ENCODE data around the gene C2orf68. TPM values are rescaled to one million over a fixed set of nuclear protein-coding genes. Genes with fewer than 3 reads are reported as not detected.
"Not testable (repeated sequence)": the region's sequence is repeated elsewhere in the genome, so short reads cannot be mapped to it uniquely, and the experiment has no call there.

C2orf68 gene
- polyA plus RNA-seq, 3 donors = 50.1 to 55.1 (median 51.5) TPM

GRCh38 chr2:85635011-85635410 lies 23.1 kb upstream of the C2orf68 start:
- no peak for DNase-seq (ENCODE audit: low read depth in 3 of 3, low spot score in 2 of 3)

GRCh38 chr2:85631316-85631715 lies 19.4 kb upstream of the C2orf68 start:
- DNase-seq (ENCODE audit: low read depth in 3 of 3, low spot score in 2 of 3) = no peak

- no peak for DNase-seq (ENCODE audit: low read depth in 3 of 3, low spot score in 2 of 3)
These were observed 16.8 kb upstream of the C2orf68 start for GRCh38 chr2:85628658-85629057.

- no peak for DNase-seq (ENCODE audit: low read depth in 3 of 3, low spot score in 2 of 3)
These were observed 12.1 kb upstream of the C2orf68 start for GRCh38 chr2:85623991-85624390.

GRCh38 chr2:85621338-85621737 lies 9.5 kb upstream of the C2orf68 start:
- no peak for DNase-seq (ENCODE audit: low read depth in 3 of 3, low spot score in 2 of 3)

- no peak for DNase-seq (ENCODE audit: low read depth in 3 of 3, low spot score in 2 of 3)
These were observed 7.8 kb upstream of the C2orf68 start for GRCh38 chr2:85619617-85620016.

GRCh38 chr2:85617723-85618122 lies 5.9 kb upstream of the C2orf68 start:
- not testable (repeated sequence) for DNase-seq (ENCODE audit: low read depth in 3 of 3, low spot score in 2 of 3)

GRCh38 chr2:85615413-85615728 lies 3.5 kb upstream of the C2orf68 start:
- DNase-seq (ENCODE audit: low read depth in 3 of 3, low spot score in 2 of 3) = no peak

- DNase-seq (ENCODE audit: low read depth in 3 of 3, low spot score in 2 of 3) = not testable (repeated sequence)
These were observed 2.9 kb upstream of the C2orf68 start for GRCh38 chr2:85614757-85615156.

- DNase-seq (ENCODE audit: low read depth in 3 of 3, low spot score in 2 of 3) = no peak
These were observed 2.0 kb upstream of the C2orf68 start for GRCh38 chr2:85613717-85614515.

GRCh38 chr2:85611217-85611704 lies 605 bp downstream of the C2orf68 start:
- DNase-seq (ENCODE audit: low read depth in 3 of 3, low spot score in 2 of 3) = no peak

- no peak for DNase-seq (ENCODE audit: low read depth in 3 of 3, low spot score in 2 of 3)
These were observed 4.3 kb downstream of the C2orf68 start for GRCh38 chr2:85607268-85608215.

GRCh38 chr2:85606116-85606455 lies 5.8 kb downstream of the C2orf68 start:
- DNase-seq (ENCODE audit: low read depth in 3 of 3, low spot score in 2 of 3) = no peak

GRCh38 chr2:85605406-85606115 lies 6.3 kb downstream of the C2orf68 start:
- DNase-seq (ENCODE audit: low read depth in 3 of 3, low spot score in 2 of 3) = no peak

GRCh38 chr2:85604568-85605339 lies 7.1 kb downstream of the C2orf68 start:
- DNase-seq (ENCODE audit: low read depth in 3 of 3, low spot score in 2 of 3) = no peak

GRCh38 chr2:85604133-85604444 lies 7.8 kb downstream of the C2orf68 start:
- not testable (repeated sequence) for DNase-seq (ENCODE audit: low read depth in 3 of 3, low spot score in 2 of 3)

GRCh38 chr2:85602476-85603234 lies 9.2 kb downstream of the C2orf68 start, which contains the start of gene TMEM150A:
Gene TMEM150A (minus strand): TSS chr2:85602698. CDS start chr2:85601948, 750 bp downstream.
- peak in 1 of 3 donors; percentile 85 for DNase-seq (ENCODE audit: low read depth in 3 of 3, low spot score in 2 of 3)

GRCh38 chr2:85601771-85602475 lies 9.9 kb downstream of the C2orf68 start:
- DNase-seq (ENCODE audit: low read depth in 3 of 3, low spot score in 2 of 3) = no peak

All from right renal cortex interstitium (tissue), 3 donors.